SKM-1 treated with dmso at 0.1 percent for 144 hours (cell line): ENCODE measurements around the gene CCDC198.

Source experiments
- DNase-seq: peaks from one replicate; lab custom pipeline; 2025; ENCODE audit not compliant: unreplicated experiment; lab: John Stamatoyannopoulos, UW

Gene CCDC198

DNA sequence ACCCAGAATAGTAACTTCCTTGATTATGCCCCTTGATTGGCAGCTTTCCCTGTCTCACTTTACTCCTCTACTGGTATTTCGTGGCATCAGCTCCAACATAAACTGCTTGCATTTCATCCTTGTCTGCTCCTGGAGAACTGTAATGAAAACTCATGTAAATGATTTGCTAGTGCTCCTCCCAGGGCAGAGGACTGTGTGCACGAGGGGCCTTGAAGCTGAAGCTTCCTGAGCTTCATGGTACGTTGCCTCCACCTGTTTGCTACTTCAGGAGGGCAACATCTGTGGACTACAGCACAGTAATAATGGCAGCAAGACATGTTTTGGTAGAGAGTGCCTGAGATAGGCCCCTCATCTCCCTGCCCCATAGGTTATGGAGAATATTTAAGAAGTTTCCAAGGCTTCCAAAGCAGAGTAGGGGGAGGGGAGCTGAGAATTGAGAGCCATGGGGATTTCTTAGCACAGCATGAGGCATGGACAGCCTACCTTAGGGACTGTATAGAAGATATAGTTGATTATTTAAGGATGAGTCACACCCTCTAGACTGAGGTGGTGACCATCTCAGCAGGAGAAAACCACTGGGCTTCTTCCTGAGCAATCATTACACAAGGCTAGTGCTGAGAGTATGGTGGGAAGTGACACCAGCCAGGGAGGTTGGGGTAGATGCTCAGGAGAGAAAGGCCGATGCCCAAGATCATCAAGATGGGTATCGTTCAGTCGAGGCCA is 29.5 kb downstream of the CCDC198 start:
- no peak for DNase-seq

DNA sequence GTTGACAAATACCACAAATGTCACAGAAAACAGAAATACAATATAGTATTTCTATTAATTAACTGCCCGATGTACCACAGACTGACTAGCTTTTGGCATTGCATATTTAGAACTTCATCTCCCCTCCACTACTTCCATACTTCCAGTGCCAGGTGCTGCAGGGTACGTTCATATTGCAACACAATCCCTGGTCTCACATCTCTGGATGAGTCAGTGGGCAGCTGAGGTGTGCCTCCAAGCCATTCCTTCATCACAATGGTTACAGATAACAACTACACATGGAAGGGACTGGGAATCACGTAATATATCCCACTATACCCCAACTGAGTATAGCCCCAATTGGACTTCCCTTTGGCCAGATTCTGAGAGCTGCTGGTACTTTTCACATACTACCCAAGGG is 31.1 kb downstream of the CCDC198 start:
- no peak for DNase-seq

DNA sequence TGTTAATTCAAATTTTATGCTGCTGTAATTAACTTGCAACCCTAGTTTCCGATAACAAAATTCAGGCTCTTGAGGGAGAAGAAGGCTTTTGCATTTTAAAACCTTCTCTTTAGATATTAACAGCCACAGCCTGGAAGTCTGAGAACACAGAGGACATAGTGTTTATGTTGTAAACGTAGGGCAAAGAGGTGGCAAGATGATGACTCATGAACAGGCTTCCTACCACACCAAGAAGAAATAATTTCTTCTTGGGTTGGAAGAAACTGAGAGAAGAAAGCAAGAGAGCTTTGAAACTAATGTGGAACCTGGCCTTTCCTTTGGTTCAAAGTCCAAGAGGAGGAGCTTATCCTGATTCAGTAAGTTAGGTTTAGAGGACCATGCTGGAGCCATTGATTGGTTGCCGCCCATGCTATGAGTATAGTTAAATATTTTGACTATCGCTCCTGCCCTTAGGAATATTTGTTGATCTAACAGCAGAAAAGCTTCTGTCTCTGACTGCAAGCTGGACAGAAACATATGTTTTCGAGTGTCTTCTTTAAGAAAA is 31.8 kb downstream of the CCDC198 start:
- DNase-seq, result no peak

DNA sequence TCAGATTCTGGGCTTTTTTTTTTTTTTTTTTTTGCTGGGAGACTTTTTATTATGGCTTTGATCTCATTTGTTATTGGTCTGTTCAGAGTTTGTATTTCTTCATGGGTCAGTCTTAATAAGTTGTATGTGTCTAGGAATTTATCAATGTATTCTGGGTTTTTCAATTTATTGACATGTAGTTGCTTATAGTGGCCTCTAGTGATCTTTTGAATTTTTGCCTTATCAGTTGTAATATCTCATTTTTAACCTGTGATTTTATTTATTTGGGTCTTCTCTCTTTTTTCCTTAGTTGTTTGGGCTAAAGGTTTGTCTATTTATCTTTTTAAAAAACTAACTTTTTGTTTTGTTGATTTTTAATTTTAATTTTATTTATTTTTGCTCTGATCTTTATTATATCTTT is 57.7 kb downstream of the CCDC198 start:
- no peak for DNase-seq

DNA sequence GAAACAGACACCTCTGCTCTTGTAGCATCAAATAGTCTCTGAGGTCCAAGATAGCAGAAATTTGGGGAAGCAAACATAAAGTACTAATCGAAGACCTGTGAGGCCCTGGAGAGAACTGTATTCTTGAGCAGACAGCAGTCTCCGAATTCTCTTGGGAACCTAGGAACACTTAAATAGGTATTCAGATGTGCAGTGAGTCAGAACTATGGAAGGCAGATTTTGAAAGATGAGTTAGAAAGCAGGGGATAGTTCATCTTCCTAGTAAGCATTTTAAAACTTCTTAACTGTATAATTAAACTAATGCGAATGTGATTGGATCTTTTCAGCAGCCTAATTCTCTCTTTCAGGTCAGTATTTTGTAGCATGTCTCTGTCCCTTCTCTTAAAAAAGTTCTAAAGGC is 72.7 kb downstream of the CCDC198 start:
- no peak for DNase-seq

DNA sequence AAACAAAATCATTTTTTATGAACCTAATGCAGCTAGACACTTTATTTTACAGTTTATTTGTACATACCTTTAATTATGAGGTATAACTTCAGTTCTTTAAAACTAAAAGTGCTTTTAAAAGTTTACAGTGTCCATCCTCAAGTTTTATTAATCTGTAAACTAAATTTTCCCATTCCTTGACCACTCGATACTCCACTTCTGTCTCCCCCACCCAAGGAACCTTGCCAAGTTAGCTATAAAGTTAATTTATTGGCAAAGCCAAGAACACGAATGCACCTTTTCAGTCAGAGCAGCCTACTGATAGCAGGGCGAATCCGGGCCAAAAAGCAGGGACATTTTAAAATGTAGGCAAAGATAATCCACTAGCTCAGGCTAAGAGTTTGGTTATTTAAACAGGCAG is 73.6 kb downstream of the CCDC198 start:
- DNase-seq, result no peak
